Caco-2 (cell line): Measurements from ENCODE around the gene HYAL4. TPM values are rescaled to one million over a fixed set of nuclear protein-coding genes. Genes with fewer than 3 reads are reported as not detected.

Source experiments
- BruUV-seq: library from RNA; stranded (reverse); fragments of 400-500 nt; replicated peaks from 2 replicates; lab custom pipeline; 2021; lab: Mats Ljungman, UMichigan
- CTCF ChIA-PET: fragments of 300-600 bp; sonication (Branson Sonifier 250); formaldehyde crosslinking; loops from one replicate; lab custom pipeline; 2022; ENCODE audit warnings: antibody characterized with exemption; lab: Charles Lee
- POLR2A ChIA-PET: fragments of 300-600 bp; sonication (Branson Sonifier 250); formaldehyde crosslinking; loops from one replicate; lab custom pipeline; 2022; ENCODE audit warnings: antibody characterized with exemption; lab: Charles Lee
- DNase-seq, 2 experiments: peaks; one replicate each; pipeline versions ENCODE4 v3.0.0 to v3.0.0-alpha.2; 2020 to 2022
- H3K27me3 ChIP-seq: replicated peaks from 2 replicates; pipeline ENCODE4 v1.6.0; 2011; ENCODE audit warnings: low read length; ENCODE audit not compliant: control insufficient read depth, insufficient read depth
- H3K36me3 ChIP-seq: 2 replicates; pipeline ENCODE4 v1.5.1; 2011; ENCODE audit warnings: low read length; ENCODE audit not compliant: control insufficient read depth, insufficient read depth
- H3K4me1 ChIP-seq: fragments of 250-450 bp; sonication (Bioruptor Pico); 2 replicates; pipeline ENCODE4 v1.5.1; 2020; ENCODE audit warnings: mild to moderate bottlenecking
- H3K4me3 ChIP-seq: 2 replicates; pipeline ENCODE4 v1.5.1; 2011; ENCODE audit warnings: low read depth, mild to moderate bottlenecking, control low read depth, low read length
- H3K9me3 ChIP-seq: fragments of 250-450 bp; sonication (Bioruptor Pico); 2 replicates; pipeline ENCODE4 v1.5.1; 2020; ENCODE audit warnings: mild to moderate bottlenecking, moderate library complexity
- H3K27ac Mint-ChIP-seq: one replicate; pipeline ENCODE4 v1.8.0; 2022; ENCODE audit warnings: mixed read lengths; ENCODE audit not compliant: unreplicated experiment
- H3K27me3 Mint-ChIP-seq: one replicate; pipeline ENCODE4 v1.8.0; 2022; ENCODE audit warnings: mixed read lengths; ENCODE audit not compliant: insufficient read depth, unreplicated experiment
- H3K36me3 Mint-ChIP-seq: one replicate; pipeline ENCODE4 v1.8.0; 2022; ENCODE audit warnings: mild to moderate bottlenecking, mixed read lengths; ENCODE audit not compliant: insufficient read depth, unreplicated experiment
- H3K4me1 Mint-ChIP-seq: one replicate; pipeline ENCODE4 v1.8.0; 2022; ENCODE audit warnings: low read depth, mixed read lengths; ENCODE audit not compliant: unreplicated experiment
- H3K4me3 Mint-ChIP-seq: one replicate; pipeline ENCODE4 v1.8.0; 2022; ENCODE audit warnings: mild to moderate bottlenecking, moderate library complexity, mixed read lengths; ENCODE audit not compliant: unreplicated experiment
- H3K9me3 Mint-ChIP-seq: one replicate; pipeline ENCODE4 v1.8.0; 2022; ENCODE audit warnings: mixed read lengths; ENCODE audit not compliant: unreplicated experiment
- intact Hi-C: fragments of 100-400 bp; cut with micrococcal nuclease; formaldehyde crosslinking; loops from one replicate; pipeline ENCODE4 v1.10.0; 2022; ENCODE audit not compliant: unreplicated experiment
- total RNA-seq: library from RNA; stranded (reverse); gene quantifications from 2 replicates; pipeline ENCODE4 v1.2.3, GENCODE V29; 2022
- TF ChIP-seq, protein P1 (sequence below), 2 experiments: fragments of 200-600 bp in 1 of 2; IDR thresholded peaks; 1 replicate in 1 of 2; 2 replicates in 1 of 2; pipeline versions ENCODE4 v1.5.1 to v1.8.0; 2011 to 2022; ENCODE audit warnings: antibody characterized with exemption in 1 of 2, control low read depth in 1 of 2, inconsistent platforms in 1 of 2, low read depth in 1 of 2, low read length in 1 of 2, mild to moderate bottlenecking in 1 of 2, moderate library complexity in 1 of 2; ENCODE audit not compliant: insufficient read depth in 1 of 2, severe bottlenecking in 1 of 2, unreplicated experiment in 1 of 2

The HYAL4 gene
- total RNA-seq, 1 experiment from 2014 or later = 0.68 TPM

- no peaks in the 10 kb centered on the region for H3K36me3 ChIP-seq
- no peaks in the 10 kb centered on the region for H3K9me3 Mint-ChIP-seq
- H3K4me3 ChIP-seq = no peak overlapping the region
- peaks cover 11% of the 10 kb centered on the region for H3K4me1 ChIP-seq
- ChIA-PET POLR2A (no interaction called here), CTCF (no interaction called here)
- intact Hi-C loops = loop anchor here (2.0 to 5.0 kb wide), 3 partner anchors 45 to 236 kb away; partner anchors contain the start of gene WASL
- no peaks in the 10 kb centered on the region for H3K27me3 Mint-ChIP-seq
- no TSS peak for BruUV-seq
- H3K9me3 ChIP-seq = no peaks in the 10 kb centered on the region
- TF ChIP-seq, protein P1, sequence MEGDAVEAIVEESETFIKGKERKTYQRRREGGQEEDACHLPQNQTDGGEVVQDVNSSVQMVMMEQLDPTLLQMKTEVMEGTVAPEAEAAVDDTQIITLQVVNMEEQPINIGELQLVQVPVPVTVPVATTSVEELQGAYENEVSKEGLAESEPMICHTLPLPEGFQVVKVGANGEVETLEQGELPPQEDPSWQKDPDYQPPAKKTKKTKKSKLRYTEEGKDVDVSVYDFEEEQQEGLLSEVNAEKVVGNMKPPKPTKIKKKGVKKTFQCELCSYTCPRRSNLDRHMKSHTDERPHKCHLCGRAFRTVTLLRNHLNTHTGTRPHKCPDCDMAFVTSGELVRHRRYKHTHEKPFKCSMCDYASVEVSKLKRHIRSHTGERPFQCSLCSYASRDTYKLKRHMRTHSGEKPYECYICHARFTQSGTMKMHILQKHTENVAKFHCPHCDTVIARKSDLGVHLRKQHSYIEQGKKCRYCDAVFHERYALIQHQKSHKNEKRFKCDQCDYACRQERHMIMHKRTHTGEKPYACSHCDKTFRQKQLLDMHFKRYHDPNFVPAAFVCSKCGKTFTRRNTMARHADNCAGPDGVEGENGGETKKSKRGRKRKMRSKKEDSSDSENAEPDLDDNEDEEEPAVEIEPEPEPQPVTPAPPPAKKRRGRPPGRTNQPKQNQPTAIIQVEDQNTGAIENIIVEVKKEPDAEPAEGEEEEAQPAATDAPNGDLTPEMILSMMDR (IDR thresholded peaks at IDR 0.05; ENCODE audit: insufficient read depth in 1 of 2, low read depth in 1 of 2, low read length in 1 of 2, severe bottlenecking in 1 of 2, unreplicated experiment in 1 of 2) = no peak
- no peak overlapping the region for H3K27ac Mint-ChIP-seq
- no peak overlapping the region for H3K4me3 Mint-ChIP-seq
- DNase-seq = no peak
- no peaks in the 10 kb centered on the region for H3K36me3 Mint-ChIP-seq
- no peaks in the 10 kb centered on the region for H3K27me3 ChIP-seq
- peaks cover 14% of the 10 kb centered on the region for H3K4me1 Mint-ChIP-seq
Measured at GRCh38 chr7:123917878-123918277, 72.9 kb downstream of the HYAL4 start.

GRCh38 chr7:123918309-123918708 is 73.3 kb downstream of the HYAL4 start:
- no peak overlapping the region for H3K4me3 Mint-ChIP-seq
- CTCF ChIA-PET = no interaction called here
- H3K4me1 Mint-ChIP-seq = peaks cover 14% of the 10 kb centered on the region
- Histone ChIP-seq H3K4me3 (no peak overlapping the region), H3K36me3 (no peaks in the 10 kb centered on the region), H3K4me1 (peaks cover 11% of the 10 kb centered on the region), H3K27me3 (no peaks in the 10 kb centered on the region), H3K9me3 (no peaks in the 10 kb centered on the region)
- DNase-seq = no peak
- no peak overlapping the region for H3K27ac Mint-ChIP-seq
- no peaks in the 10 kb centered on the region for H3K27me3 Mint-ChIP-seq
- no TSS peak for BruUV-seq
- intact Hi-C loops = loop anchor here (5.0 kb wide), 2 partner anchors 171 to 236 kb away; partner anchors contain the start of gene WASL
- TF ChIP-seq, protein P1 (IDR thresholded peaks at IDR 0.05; ENCODE audit: insufficient read depth in 1 of 2, low read depth in 1 of 2, low read length in 1 of 2, severe bottlenecking in 1 of 2, unreplicated experiment in 1 of 2) = no peak
- POLR2A ChIA-PET = no interaction called here
- H3K36me3 Mint-ChIP-seq = no peaks in the 10 kb centered on the region
- H3K9me3 Mint-ChIP-seq = no peaks in the 10 kb centered on the region

DNA sequence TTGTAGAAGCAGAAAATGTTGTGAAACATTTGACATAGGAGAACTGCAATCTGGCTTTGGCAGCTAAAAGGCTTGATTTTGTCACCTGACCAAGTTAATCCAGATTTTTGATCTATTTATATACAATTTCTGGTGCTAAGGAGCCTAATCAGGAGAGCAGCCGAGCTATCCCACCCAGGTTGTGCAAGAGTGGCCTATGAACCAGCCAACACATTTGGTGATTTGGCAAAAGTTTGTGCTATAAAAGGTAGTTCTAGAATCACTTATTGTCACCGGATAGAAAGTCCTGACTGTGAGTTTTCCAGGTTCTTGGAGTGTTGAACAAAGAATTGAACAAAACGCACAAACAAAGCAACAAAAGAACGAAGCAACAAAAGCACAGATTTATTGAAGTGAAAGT is 78.6 kb downstream of the HYAL4 start:
- H3K4me3 ChIP-seq = no peak overlapping the region
- H3K9me3 Mint-ChIP-seq = no peaks in the 10 kb centered on the region
- no peak overlapping the region for H3K27ac Mint-ChIP-seq
- no peak for DNase-seq
- TF ChIP-seq, protein P1 (IDR thresholded peaks at IDR 0.05; ENCODE audit: insufficient read depth in 1 of 2, low read depth in 1 of 2, low read length in 1 of 2, severe bottlenecking in 1 of 2, unreplicated experiment in 1 of 2) = no peak
- peaks cover 24% of the 10 kb centered on the region for H3K4me1 Mint-ChIP-seq
- intact Hi-C loops = no loop called here
- no peaks in the 10 kb centered on the region for H3K36me3 ChIP-seq
- no TSS peak for BruUV-seq
- H3K9me3 ChIP-seq = no peaks in the 10 kb centered on the region
- no peaks in the 10 kb centered on the region for H3K27me3 Mint-ChIP-seq
- H3K36me3 Mint-ChIP-seq = no peaks in the 10 kb centered on the region
- no peak overlapping the region for H3K4me3 Mint-ChIP-seq
- H3K27me3 ChIP-seq = no peaks in the 10 kb centered on the region
- H3K4me1 ChIP-seq = peaks cover 25% of the 10 kb centered on the region
- POLR2A ChIA-PET = no interaction called here
- CTCF ChIA-PET = no interaction called here
